Nephron (organoid): ENCODE results near the gene CLMP.
A peak's percentile ranks its signal among the peaks of the same experiment; 100 is the strongest.

Source experiments
- H3K27ac Mint-ChIP-seq, 3 experiments: 2 replicates each; pipeline ENCODE4 v1.8.0; 2020; ENCODE audit warnings: mixed read lengths in 3 of 3, mild to moderate bottlenecking in 2 of 3, moderate library complexity in 1 of 3
- H3K27me3 Mint-ChIP-seq: 2 replicates; pipeline ENCODE4 v1.8.0; 2021; ENCODE audit warnings: low read depth, mild to moderate bottlenecking, moderate library complexity, mixed read lengths
- H3K36me3 Mint-ChIP-seq: 2 replicates; pipeline ENCODE4 v1.8.0; 2020; ENCODE audit warnings: low read depth, mixed read lengths
- H3K4me1 Mint-ChIP-seq: 2 replicates; pipeline ENCODE4 v1.8.0; 2020; ENCODE audit warnings: mixed read lengths
- H3K4me3 Mint-ChIP-seq, 3 experiments: 2 replicates each; pipeline ENCODE4 v1.8.0; 2020; ENCODE audit warnings: mild to moderate bottlenecking in 3 of 3, mixed read lengths in 3 of 3, moderate library complexity in 2 of 3
- H3K9me3 Mint-ChIP-seq: 2 replicates; pipeline ENCODE4 v1.8.0; 2020; ENCODE audit warnings: mixed read lengths
- TF ChIP-seq, protein P1 (sequence below), 3 experiments: fragments of 200-600 bp; sonication (generic); IDR thresholded peaks; one replicate each; pipeline ENCODE4 v1.5.0; 2021; ENCODE audit warnings: antibody characterized with exemption in 3 of 3; ENCODE audit not compliant: unreplicated experiment in 3 of 3

Gene CLMP

DNA sequence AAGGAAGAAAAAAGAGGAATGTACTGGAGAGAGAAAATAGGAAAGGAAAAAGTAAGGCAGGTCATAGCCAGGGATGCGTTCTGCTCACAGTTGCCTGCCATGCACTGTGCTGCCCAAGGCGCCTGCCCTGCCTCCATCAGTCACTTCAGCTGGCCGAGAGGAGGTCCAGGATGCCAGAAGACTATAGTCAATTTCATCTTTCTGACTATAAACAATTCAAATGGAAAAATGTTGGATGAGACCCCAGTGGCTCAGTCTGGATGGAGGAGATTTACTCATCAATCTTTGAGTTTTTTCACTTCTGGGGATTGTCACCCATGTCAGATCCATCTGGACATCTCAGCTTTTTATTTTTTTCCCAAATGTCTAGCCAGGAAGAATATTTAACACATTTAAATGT lies 36.7 kb upstream of the CLMP start:
- Mint-ChIP-seq H3K4me1 (peaks cover 36% of the 10 kb centered on the region), H3K4me3 (no peak overlapping the region), H3K27ac (peak overlapping the region in 2 of 3 experiments; percentile 29 to 76), H3K27me3 (peaks cover 29% of the 10 kb centered on the region), H3K36me3 (no peaks in the 10 kb centered on the region), H3K9me3 (no peaks in the 10 kb centered on the region)
- TF ChIP-seq, protein P1, sequence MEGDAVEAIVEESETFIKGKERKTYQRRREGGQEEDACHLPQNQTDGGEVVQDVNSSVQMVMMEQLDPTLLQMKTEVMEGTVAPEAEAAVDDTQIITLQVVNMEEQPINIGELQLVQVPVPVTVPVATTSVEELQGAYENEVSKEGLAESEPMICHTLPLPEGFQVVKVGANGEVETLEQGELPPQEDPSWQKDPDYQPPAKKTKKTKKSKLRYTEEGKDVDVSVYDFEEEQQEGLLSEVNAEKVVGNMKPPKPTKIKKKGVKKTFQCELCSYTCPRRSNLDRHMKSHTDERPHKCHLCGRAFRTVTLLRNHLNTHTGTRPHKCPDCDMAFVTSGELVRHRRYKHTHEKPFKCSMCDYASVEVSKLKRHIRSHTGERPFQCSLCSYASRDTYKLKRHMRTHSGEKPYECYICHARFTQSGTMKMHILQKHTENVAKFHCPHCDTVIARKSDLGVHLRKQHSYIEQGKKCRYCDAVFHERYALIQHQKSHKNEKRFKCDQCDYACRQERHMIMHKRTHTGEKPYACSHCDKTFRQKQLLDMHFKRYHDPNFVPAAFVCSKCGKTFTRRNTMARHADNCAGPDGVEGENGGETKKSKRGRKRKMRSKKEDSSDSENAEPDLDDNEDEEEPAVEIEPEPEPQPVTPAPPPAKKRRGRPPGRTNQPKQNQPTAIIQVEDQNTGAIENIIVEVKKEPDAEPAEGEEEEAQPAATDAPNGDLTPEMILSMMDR (IDR thresholded peaks at IDR 0.05; ENCODE audit: unreplicated experiment in 3 of 3): no peak

DNA sequence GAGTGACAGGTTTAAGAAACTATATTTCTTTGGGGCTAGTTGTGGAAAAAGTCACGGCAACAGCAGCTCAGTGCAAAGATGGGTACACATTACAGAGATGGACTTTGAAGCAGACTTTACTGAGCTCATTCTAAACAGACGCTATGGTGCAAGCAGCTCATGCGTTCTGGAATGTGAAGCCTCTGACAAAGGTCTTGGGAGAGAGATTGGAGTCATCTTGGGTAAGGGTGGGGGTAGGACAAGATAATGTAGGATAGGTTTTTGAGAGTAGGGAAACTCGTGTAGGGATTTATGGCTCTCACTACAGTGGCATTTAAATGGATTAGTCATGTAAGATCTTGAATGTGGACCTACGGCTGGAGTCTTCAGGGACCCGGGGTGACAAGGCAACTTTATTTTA lies 36.2 kb upstream of the CLMP start:
- Mint-ChIP-seq H3K27me3 (peaks cover 29% of the 10 kb centered on the region), H3K36me3 (no peaks in the 10 kb centered on the region), H3K4me3 (no peak overlapping the region), H3K27ac (peak overlapping the region in 2 of 3 experiments; percentile 29 to 76), H3K9me3 (no peaks in the 10 kb centered on the region), H3K4me1 (peaks cover 36% of the 10 kb centered on the region)
- TF ChIP-seq, protein P1 (IDR thresholded peaks at IDR 0.05; ENCODE audit: unreplicated experiment in 3 of 3): no peak

DNA sequence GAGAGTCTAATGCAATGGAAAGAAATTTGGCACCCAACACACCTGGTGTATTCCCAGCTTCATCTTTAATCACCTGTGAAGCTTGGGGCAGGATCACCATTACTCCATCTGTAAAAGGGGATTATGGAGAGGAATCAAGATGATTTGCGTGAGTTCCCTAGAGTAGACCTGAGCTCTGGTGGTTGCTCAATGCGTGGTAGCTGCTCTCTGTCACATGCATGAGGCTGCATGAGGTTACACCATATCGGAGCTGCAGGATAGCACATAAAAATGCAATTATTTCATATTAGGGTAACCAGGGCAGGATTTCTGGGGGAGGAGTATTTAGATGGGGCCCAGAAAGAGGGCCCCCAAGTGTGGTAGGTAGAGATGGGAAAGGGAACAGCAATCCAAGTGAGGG lies 35.3 kb upstream of the CLMP start:
- Mint-ChIP-seq H3K4me3 (no peak overlapping the region), H3K36me3 (no peaks in the 10 kb centered on the region), H3K9me3 (no peaks in the 10 kb centered on the region), H3K27me3 (peaks cover 23% of the 10 kb centered on the region), H3K27ac (peak overlapping the region in 1 of 3 experiments; percentile 8), H3K4me1 (peaks cover 31% of the 10 kb centered on the region)
- TF ChIP-seq, protein P1 (IDR thresholded peaks at IDR 0.05; ENCODE audit: unreplicated experiment in 3 of 3): no peak

DNA sequence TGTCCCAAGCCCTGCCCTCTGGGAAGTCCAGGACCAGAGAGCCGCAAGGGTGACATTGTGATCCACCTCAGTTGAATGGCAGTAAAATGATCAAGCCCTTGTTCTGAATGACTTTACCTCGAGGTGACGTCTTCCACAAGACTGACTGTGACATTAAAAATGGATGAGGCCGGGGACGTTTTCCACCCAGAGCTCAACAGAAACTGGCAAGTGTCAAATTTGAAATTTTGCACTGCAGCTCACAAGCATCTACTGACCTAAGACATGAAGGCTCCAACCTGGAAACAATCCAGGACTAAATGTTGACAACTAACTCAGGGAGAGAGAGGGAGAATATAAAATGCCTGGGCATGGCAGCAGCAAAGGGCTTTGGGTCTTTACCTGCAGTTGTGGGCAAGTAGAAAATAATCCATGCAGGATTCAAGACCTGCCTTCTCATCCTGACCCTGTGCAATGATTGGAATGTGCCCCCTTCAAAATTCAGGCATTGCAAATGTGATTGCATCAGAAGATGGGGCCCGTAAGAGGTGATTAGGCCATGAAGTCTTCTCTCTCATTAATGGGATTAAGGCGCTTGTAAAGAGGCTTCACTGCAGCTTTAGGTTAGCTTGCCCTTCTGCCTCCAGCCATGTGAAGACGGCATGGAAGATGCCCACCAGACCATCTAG lies 33.6 kb upstream of the CLMP start:
- no peak overlapping the region for H3K27ac Mint-ChIP-seq
- no peaks in the 10 kb centered on the region for H3K9me3 Mint-ChIP-seq
- H3K4me3 Mint-ChIP-seq: no peak overlapping the region
- no peaks in the 10 kb centered on the region for H3K36me3 Mint-ChIP-seq
- TF ChIP-seq, protein P1 (IDR thresholded peaks at IDR 0.05; ENCODE audit: unreplicated experiment in 3 of 3): no peak
- H3K27me3 Mint-ChIP-seq: peaks cover 17% of the 10 kb centered on the region
- peaks cover 22% of the 10 kb centered on the region for H3K4me1 Mint-ChIP-seq

DNA sequence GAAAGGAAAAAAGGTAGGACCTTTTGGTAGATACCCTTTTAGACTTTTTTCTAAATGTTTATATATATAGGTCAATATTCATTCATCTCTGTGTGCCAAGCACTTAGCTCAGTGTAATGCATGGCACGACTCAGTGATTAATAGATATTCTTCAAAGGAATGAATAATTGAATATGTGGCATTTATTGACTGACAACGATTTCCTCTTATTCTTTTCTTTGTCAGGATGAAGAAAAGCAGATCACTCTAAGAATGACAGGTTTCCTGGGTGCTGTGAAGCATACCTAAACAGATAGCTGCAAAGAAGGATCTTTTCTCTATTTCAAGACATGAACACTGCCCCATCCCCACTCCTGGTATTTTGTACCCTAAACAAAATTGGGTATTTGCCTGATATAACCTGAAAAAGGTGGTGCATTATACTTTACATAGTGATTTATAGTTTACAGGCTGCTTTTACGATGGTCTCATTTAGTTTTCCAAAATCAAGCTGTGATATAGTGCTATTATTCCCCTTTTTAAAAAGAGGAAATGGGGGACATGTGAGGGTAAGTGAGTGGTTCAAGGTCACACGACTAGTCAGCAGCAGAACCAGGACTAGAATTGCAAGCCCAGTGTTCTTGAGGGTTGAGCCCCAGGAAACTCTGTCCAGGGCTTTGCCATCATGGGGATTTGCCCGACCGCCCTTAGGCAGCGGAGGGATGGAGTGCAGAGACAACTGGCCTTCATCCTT lies 32.9 kb upstream of the CLMP start:
- TF ChIP-seq, protein P1 (IDR thresholded peaks at IDR 0.05; ENCODE audit: unreplicated experiment in 3 of 3): no peak
- no peaks in the 10 kb centered on the region for H3K36me3 Mint-ChIP-seq
- H3K4me3 Mint-ChIP-seq: no peak overlapping the region
- H3K9me3 Mint-ChIP-seq: peaks cover 3% of the 10 kb centered on the region
- peaks cover 12% of the 10 kb centered on the region for H3K27me3 Mint-ChIP-seq
- H3K4me1 Mint-ChIP-seq: peaks cover 15% of the 10 kb centered on the region
- no peak overlapping the region for H3K27ac Mint-ChIP-seq
